ENCODE data around the gene MOB3B.

GRCh38 chr9:27349698-27350080 is 179.9 kb downstream of the MOB3B start:
- no peak for TF ChIP-seq ESRRG (CRISPR knock-in tag; IDR thresholded peaks at IDR 0.05)
- TF ChIP-seq, protein P1, sequence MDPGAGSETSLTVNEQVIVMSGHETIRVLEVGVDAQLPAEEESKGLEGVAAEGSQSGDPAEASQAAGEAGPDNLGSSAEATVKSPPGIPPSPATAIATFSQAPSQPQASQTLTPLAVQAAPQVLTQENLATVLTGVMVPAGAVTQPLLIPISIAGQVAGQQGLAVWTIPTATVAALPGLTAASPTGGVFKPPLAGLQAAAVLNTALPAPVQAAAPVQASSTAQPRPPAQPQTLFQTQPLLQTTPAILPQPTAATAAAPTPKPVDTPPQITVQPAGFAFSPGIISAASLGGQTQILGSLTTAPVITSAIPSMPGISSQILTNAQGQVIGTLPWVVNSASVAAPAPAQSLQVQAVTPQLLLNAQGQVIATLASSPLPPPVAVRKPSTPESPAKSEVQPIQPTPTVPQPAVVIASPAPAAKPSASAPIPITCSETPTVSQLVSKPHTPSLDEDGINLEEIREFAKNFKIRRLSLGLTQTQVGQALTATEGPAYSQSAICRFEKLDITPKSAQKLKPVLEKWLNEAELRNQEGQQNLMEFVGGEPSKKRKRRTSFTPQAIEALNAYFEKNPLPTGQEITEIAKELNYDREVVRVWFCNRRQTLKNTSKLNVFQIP (CRISPR knock-in tag; IDR thresholded peaks at IDR 0.05; ENCODE audit: borderline replicate concordance, low read depth) = no peak
- no peak for TF ChIP-seq CSDC2 (CRISPR knock-in tag; IDR thresholded peaks at IDR 0.05)
- no peak for TF ChIP-seq ZNF8 (CRISPR knock-in tag; IDR thresholded peaks at IDR 0.05)
- no peak for TF ChIP-seq PATZ1 (CRISPR knock-in tag; IDR thresholded peaks at IDR 0.05; ENCODE audit: borderline replicate concordance)
- no peak for TF ChIP-seq RARB (CRISPR knock-in tag; IDR thresholded peaks at IDR 0.05)
- no peak for TF ChIP-seq ZNF565 (CRISPR knock-in tag; conservative IDR thresholded peaks at IDR 0.05; ENCODE audit: low read depth)
- no peak for TF ChIP-seq GLIS3 (CRISPR knock-in tag; IDR thresholded peaks at IDR 0.05)
- TF ChIP-seq BACH2 (CRISPR knock-in tag; IDR thresholded peaks at IDR 0.05; ENCODE audit: borderline replicate concordance) = no peak

Data from SK-N-SH treated with all-trans-retinoic acid at 6 μM for 48 hours (cell line).